ENCODE data around the gene SUGCT.

DNA sequence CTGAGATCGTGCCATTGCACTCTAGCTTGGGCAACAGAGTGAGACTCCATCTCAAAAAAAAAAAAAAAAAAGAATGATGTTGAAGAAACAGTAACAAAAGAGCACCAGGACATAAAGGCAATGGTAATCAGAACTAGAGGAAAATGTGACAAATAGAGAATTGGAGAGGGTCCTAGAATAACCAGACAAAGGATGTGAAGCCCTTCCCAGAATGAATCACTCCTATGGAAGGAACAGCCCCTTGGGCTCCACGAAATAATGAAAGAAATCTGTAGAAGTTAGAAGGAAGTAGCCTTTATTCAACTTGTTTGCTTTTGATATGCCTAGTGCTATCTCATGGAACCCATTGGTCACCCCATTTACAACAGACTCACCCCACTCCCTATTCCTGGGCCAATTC lies 169.2 kb downstream of the SUGCT start:
- TF ChIP-seq POLR2A (IDR thresholded peaks at IDR 0.05), result no peak
- TF ChIP-seq, protein P1, sequence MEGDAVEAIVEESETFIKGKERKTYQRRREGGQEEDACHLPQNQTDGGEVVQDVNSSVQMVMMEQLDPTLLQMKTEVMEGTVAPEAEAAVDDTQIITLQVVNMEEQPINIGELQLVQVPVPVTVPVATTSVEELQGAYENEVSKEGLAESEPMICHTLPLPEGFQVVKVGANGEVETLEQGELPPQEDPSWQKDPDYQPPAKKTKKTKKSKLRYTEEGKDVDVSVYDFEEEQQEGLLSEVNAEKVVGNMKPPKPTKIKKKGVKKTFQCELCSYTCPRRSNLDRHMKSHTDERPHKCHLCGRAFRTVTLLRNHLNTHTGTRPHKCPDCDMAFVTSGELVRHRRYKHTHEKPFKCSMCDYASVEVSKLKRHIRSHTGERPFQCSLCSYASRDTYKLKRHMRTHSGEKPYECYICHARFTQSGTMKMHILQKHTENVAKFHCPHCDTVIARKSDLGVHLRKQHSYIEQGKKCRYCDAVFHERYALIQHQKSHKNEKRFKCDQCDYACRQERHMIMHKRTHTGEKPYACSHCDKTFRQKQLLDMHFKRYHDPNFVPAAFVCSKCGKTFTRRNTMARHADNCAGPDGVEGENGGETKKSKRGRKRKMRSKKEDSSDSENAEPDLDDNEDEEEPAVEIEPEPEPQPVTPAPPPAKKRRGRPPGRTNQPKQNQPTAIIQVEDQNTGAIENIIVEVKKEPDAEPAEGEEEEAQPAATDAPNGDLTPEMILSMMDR (IDR thresholded peaks at IDR 0.05), result no peak
